GM12872 (cell line): ENCODE measurements around the gene EN2.

ENCODE experiments used
- CTCF ChIP-seq: IDR thresholded peaks from 3 replicates; pipeline ENCODE4 v1.5.1; 2011; ENCODE audit warnings: low read depth, mild to moderate bottlenecking, low read length, moderate library complexity; ENCODE audit not compliant: insufficient read depth

Gene EN2

GRCh38 chr7:155453296-155454182 is 4.4 kb upstream of the EN2 start:
- no peak for TF ChIP-seq CTCF

GRCh38 chr7:155454183-155455112 is 3.5 kb upstream of the EN2 start:
- no peak for TF ChIP-seq CTCF

- TF ChIP-seq CTCF, result no peak
Measured at GRCh38 chr7:155455132-155455693, 2.7 kb upstream of the EN2 start.

- TF ChIP-seq CTCF, result no peak
Measured at GRCh38 chr7:155455776-155456737, 1.9 kb upstream of the EN2 start.

- TF ChIP-seq CTCF, result no peak
Measured at GRCh38 chr7:155456738-155457543, 988 bp upstream of the EN2 start.

- no peak for TF ChIP-seq CTCF
Measured at GRCh38 chr7:155457544-155458110, 302 bp upstream of the EN2 start.
